ENCODE measurements around the gene ZFPM1. TPM values are rescaled to one million over a fixed set of nuclear protein-coding genes. Genes with fewer than 3 reads are reported as not detected.

Gene ZFPM1
- total RNA-seq, 1 donor from 2014 or later, result 5.7 TPM

DNA sequence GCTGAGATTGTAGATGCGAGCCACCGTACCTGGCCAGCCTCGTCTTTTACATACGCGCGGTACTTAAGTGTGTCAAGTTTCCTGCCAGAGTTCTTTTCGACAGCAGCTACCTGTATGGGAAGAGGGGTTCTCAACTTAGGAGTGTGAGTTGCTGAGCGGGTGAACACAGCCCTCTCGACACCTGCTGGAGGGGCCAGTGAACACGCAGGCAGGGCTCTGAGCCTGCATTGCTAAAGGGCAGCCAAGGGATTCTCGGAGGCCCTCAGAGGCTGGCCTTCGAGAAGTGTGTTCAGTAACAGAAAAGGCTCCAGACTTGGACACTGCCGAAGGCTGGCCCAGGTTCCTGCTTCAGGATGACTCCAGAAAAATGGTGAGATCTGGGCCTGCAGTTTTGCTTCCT is 123.2 kb downstream of the ZFPM1 start:
- TF ChIP-seq, protein P1, sequence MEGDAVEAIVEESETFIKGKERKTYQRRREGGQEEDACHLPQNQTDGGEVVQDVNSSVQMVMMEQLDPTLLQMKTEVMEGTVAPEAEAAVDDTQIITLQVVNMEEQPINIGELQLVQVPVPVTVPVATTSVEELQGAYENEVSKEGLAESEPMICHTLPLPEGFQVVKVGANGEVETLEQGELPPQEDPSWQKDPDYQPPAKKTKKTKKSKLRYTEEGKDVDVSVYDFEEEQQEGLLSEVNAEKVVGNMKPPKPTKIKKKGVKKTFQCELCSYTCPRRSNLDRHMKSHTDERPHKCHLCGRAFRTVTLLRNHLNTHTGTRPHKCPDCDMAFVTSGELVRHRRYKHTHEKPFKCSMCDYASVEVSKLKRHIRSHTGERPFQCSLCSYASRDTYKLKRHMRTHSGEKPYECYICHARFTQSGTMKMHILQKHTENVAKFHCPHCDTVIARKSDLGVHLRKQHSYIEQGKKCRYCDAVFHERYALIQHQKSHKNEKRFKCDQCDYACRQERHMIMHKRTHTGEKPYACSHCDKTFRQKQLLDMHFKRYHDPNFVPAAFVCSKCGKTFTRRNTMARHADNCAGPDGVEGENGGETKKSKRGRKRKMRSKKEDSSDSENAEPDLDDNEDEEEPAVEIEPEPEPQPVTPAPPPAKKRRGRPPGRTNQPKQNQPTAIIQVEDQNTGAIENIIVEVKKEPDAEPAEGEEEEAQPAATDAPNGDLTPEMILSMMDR (IDR thresholded peaks at IDR 0.05; ENCODE audit: borderline replicate concordance), result no peak
- peaks cover 77% of the 10 kb centered on the region for H3K36me3 ChIP-seq
- H3K4me3 ChIP-seq, result no peak overlapping the region
- H3K9me3 ChIP-seq (replicated peaks), result no peaks in the 10 kb centered on the region
- intact Hi-C loops (cut with micrococcal nuclease), result no loop called here
- H3K27ac ChIP-seq (replicated peaks), result no peak overlapping the region
- H3K4me1 ChIP-seq, result peaks cover 16% of the 10 kb centered on the region
- H3K27me3 ChIP-seq (ENCODE audit: low read depth), result no peaks in the 10 kb centered on the region
- DNase-seq, result no peak

DNA sequence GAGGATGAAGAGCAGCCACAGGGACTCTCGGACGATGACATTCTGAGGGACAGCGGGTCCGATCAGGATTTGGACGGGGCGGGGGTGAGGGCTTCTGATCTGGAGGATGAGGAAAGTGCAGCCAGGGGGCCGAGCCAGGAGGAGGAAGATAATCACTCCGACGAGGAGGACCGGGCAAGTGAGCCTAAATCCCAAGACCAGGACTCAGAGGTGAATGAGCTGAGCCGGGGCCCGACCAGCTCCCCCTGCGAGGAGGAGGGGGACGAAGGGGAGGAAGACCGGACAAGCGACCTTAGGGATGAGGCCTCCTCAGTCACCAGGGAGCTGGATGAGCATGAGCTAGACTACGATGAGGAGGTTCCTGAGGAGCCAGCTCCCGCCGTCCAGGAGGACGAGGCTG is 124.1 kb downstream of the ZFPM1 start:
- H3K9me3 ChIP-seq (replicated peaks), result no peaks in the 10 kb centered on the region
- H3K27ac ChIP-seq (replicated peaks), result no peak overlapping the region
- no peaks in the 10 kb centered on the region for H3K27me3 ChIP-seq (ENCODE audit: low read depth)
- DNase-seq, result no peak
- H3K36me3 ChIP-seq, result peaks cover 80% of the 10 kb centered on the region
- no peak overlapping the region for H3K4me3 ChIP-seq
- intact Hi-C loops (cut with micrococcal nuclease), result no loop called here
- peaks cover 8% of the 10 kb centered on the region for H3K4me1 ChIP-seq
- TF ChIP-seq, protein P1 (IDR thresholded peaks at IDR 0.05; ENCODE audit: borderline replicate concordance), result no peak

DNA sequence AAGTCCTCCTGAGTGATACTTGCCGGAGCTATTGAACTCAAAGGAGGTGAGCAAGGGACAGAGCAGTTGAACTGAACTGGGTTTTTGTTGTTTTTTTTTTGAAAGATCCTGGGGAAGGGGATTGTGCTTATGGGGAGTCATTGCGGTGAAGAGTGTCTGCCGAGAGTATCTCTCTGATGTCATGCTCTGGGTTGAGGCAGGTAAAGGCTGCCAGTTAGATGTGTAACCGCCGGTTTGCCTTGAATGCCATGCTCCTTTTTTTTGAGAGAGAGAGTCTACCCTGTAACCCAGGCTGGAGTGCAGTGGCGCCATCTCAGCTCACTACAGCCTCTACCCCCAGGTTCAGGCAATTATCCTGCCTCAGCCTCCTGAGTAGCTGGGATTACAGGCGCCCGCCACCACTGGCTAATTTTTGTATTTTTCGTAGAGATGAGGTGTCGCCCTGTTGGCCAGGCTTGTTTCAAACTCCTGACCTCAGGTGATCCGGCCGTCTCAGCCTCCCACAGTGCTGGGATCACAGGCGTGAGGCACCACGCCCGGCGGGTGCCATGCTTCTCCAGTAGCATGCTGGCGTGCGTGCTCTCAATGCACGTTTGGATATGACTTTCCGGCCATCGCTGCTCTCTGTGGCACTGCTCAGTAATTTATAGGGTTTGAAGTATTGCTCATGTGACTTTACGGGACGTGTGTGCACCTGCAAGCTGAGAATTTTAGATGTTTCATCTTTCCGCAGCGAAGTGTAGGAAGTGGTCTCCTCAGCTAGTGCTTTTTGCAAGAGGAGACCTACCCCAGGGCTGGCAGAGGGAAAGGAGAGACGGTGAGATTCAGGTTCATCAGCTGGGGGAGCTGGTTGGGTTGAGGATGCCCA is 125.6 kb downstream of the ZFPM1 start:
- Histone ChIP-seq H3K4me3 (no peak overlapping the region), H3K4me1 (no peaks in the 10 kb centered on the region), H3K36me3 (peaks cover 80% of the 10 kb centered on the region), H3K27me3 (ENCODE audit: low read depth) (no peaks in the 10 kb centered on the region), H3K27ac (replicated peaks) (no peak overlapping the region), H3K9me3 (replicated peaks) (no peaks in the 10 kb centered on the region)
- intact Hi-C loops (cut with micrococcal nuclease), result no loop called here
- DNase-seq, result no peak
- TF ChIP-seq, protein P1 (IDR thresholded peaks at IDR 0.05; ENCODE audit: borderline replicate concordance), result no peak

DNA sequence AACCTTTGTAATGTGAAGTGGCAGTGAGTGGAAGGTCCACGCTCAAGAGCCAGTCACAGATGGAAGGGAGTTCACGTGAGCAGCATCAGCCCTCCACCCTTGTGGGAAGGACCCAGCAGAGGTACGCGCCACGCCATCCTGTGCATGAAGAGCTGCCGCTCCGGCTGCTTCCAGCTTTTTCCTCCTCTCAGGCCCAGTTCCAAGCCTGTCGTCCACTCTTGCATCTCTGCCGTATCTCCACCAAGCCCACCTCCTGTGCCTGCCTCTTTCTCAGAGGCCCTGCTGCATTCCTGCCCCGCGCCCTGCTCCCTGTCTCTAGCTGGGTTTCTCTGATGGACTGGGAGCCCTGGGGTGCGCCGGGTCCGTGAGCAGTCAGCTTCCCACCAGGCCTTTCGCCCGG is 127.3 kb downstream of the ZFPM1 start:
- Histone ChIP-seq H3K4me3 (no peak overlapping the region), H3K4me1 (peaks cover 11% of the 10 kb centered on the region), H3K27me3 (ENCODE audit: low read depth) (no peaks in the 10 kb centered on the region), H3K9me3 (replicated peaks) (no peaks in the 10 kb centered on the region), H3K36me3 (peaks cover 74% of the 10 kb centered on the region), H3K27ac (replicated peaks) (no peak overlapping the region)
- intact Hi-C loops (cut with micrococcal nuclease), result no loop called here
- TF ChIP-seq, protein P1 (IDR thresholded peaks at IDR 0.05; ENCODE audit: borderline replicate concordance), result no peak
- no peak for DNase-seq

DNA sequence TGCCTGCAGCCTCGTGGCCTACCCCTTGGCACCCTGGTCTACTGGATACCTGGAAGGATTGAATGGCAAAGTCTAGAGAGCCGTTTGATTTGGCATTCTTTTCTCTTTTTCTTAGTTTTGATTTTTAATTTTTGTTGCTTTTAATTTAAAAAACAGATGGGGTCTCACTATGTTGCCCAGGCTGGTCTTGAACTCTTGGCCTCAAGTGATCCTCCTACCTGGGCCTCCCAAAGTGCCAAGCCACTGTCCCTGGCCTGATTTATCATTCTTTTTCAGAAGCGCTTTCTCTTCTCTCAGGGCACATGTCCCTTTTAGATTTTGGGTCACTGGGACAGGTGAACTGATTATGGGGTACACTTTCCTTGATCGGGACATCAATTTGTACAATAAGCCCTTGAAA is 128.0 kb downstream of the ZFPM1 start:
- H3K27me3 ChIP-seq (ENCODE audit: low read depth), result no peaks in the 10 kb centered on the region
- H3K36me3 ChIP-seq, result peaks cover 68% of the 10 kb centered on the region
- no peak overlapping the region for H3K27ac ChIP-seq (replicated peaks)
- no peaks in the 10 kb centered on the region for H3K9me3 ChIP-seq (replicated peaks)
- intact Hi-C loops (cut with micrococcal nuclease), result no loop called here
- H3K4me3 ChIP-seq, result no peak overlapping the region
- H3K4me1 ChIP-seq, result peaks cover 11% of the 10 kb centered on the region
- TF ChIP-seq, protein P1 (IDR thresholded peaks at IDR 0.05; ENCODE audit: borderline replicate concordance), result no peak
- no peak for DNase-seq
